AG10803 (cell line): Measurements from ENCODE around the gene ZC3H4.
"Not testable (repeated sequence)": the region's sequence is repeated elsewhere in the genome, so short reads cannot be mapped to it uniquely, and the experiment has no call there.

Experiments
- DNase-seq: peaks from one replicate; pipeline ENCODE4 v3.0.0; 2010; ENCODE audit warnings: low read depth
- H3K4me3 ChIP-seq: 2 replicates; pipeline ENCODE4 v1.5.1; 2011; ENCODE audit warnings: mild to moderate bottlenecking, low read length, control low read depth
- TF ChIP-seq, protein P1 (sequence below): conservative IDR thresholded peaks from 2 replicates; pipeline ENCODE4 v1.5.1; 2011; ENCODE audit warnings: mild to moderate bottlenecking, low read length, control low read depth, inconsistent platforms

ZC3H4 gene

DNA sequence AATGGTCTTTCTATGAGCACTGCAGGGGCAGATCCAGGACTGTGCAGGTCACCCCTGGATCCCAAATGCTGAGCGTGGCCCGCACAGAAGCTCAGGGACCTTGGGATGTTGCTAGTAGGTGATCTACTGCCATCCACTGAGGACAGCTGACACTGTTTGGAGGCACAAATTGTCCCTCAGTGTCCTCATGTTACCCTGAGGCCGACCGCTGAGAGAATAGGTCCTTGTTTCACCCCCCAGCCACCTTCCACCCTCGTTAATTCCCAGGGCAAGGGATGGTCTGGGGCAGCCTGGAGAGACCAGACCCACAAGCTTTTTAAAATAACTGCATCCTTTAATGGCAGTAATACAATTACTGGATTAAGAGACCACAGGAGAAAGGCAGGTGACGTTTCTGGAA is 49.7 kb downstream of the ZC3H4 start:
- no peak for DNase-seq
- TF ChIP-seq, protein P1, sequence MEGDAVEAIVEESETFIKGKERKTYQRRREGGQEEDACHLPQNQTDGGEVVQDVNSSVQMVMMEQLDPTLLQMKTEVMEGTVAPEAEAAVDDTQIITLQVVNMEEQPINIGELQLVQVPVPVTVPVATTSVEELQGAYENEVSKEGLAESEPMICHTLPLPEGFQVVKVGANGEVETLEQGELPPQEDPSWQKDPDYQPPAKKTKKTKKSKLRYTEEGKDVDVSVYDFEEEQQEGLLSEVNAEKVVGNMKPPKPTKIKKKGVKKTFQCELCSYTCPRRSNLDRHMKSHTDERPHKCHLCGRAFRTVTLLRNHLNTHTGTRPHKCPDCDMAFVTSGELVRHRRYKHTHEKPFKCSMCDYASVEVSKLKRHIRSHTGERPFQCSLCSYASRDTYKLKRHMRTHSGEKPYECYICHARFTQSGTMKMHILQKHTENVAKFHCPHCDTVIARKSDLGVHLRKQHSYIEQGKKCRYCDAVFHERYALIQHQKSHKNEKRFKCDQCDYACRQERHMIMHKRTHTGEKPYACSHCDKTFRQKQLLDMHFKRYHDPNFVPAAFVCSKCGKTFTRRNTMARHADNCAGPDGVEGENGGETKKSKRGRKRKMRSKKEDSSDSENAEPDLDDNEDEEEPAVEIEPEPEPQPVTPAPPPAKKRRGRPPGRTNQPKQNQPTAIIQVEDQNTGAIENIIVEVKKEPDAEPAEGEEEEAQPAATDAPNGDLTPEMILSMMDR, result no peak
- no peak overlapping the region for H3K4me3 ChIP-seq

DNA sequence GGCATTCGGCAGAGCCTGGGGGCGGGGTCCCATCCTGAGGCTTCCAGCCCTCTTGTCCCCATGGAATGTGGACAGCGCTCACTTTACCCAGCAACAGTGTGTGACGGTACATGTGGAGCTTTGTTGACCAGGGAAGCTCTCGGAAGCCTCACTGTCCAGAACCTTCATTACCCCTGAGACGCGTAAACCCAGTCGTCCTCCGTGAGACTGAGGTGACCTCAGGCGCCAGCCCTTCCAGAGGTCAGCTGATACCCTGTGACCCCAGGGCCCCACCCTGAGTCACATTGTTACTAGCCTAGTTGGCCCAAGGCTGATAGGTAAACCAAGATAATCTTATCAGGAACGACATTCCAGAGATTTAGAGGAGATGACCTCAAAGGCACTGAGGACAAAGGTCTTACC is 55.0 kb downstream of the ZC3H4 start:
- no peak overlapping the region for H3K4me3 ChIP-seq
- DNase-seq, result no peak
- TF ChIP-seq, protein P1, result no peak

DNA sequence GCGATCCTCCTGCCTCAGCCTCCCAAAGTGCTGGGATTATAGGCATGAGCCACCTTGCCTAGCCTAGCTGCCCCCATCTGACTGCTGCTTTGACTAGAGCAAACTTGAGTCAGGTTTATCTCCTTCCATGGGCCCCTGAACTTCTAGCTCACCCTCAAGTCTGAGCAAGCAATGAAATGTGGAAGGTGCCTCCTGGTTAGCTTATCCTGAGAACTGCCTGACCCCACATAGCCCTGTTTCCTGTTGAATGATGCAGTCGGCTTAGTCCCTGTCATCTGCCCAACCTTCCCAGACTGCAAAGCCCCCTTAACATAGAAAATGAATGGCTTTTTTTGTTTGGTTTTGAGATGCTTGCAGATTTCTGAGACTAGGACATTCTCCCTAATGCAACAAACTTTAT is 56.2 kb downstream of the ZC3H4 start:
- DNase-seq, result no peak
- TF ChIP-seq, protein P1, result no peak
- H3K4me3 ChIP-seq, result no peak overlapping the region

DNA sequence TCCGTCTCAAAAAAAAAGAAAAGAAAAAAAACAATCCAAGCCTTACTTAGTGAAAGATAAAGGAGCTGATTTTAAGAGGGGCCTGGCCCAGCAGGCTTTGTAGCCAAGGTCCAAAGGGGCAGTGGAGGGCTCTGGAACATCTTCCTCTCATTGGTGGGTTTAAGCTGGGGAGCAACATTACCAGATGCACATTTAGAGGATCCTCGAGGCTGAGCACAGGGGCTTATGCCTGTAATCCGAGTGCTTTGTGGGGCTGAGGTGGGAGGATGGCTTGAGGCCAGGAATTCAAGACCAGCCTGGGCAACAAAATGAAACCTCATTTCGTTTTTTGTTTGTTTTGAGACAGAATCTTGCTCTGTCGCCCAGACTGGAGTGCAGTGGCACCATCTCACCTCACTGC is 57.2 kb downstream of the ZC3H4 start:
- no peak for DNase-seq
- TF ChIP-seq, protein P1, result no peak
- no peak overlapping the region for H3K4me3 ChIP-seq

DNA sequence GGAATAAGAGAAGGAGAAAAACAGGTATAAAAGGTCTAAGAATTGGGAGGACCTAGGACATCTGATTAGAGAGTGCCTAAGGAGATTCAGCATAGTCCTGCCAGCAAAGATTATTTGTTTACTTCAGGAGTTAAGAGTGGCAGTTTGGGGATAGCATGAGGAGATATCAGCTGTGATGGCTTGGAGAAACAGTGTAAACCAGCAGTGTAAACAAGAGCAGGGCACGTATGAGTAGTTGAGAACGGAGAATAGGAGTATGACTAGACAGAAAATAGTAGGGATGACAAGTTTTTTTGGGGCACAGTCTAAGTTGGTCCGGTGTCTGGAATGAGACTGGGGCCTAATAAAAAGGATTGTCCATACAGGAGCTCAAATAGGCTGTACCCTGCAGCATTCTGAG is 63.0 kb downstream of the ZC3H4 start:
- H3K4me3 ChIP-seq, DNase-seq: not testable (repeated sequence)

DNA sequence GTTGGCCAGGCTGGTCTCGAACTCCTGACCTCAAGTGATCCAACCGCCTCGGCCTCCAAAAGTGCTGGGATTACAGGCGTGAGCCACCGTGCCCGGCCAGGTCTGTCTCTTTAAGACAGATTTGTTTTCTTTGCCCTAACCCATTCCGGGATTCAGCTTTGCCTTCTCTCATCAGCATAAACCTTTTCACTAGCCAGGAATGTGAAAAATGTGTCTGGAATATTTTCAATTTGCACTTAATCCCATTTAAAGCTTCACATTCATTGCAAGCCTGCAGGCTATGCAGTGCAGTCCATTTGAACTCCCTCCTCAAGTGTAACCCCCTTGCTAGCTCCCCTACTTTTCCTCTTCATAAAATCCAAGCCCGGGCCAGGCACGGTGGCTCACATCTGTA is 64.3 kb downstream of the ZC3H4 start:
- H3K4me3 ChIP-seq, result no peak overlapping the region
- TF ChIP-seq, protein P1, result no peak
- peak; percentile 84 for DNase-seq

DNA sequence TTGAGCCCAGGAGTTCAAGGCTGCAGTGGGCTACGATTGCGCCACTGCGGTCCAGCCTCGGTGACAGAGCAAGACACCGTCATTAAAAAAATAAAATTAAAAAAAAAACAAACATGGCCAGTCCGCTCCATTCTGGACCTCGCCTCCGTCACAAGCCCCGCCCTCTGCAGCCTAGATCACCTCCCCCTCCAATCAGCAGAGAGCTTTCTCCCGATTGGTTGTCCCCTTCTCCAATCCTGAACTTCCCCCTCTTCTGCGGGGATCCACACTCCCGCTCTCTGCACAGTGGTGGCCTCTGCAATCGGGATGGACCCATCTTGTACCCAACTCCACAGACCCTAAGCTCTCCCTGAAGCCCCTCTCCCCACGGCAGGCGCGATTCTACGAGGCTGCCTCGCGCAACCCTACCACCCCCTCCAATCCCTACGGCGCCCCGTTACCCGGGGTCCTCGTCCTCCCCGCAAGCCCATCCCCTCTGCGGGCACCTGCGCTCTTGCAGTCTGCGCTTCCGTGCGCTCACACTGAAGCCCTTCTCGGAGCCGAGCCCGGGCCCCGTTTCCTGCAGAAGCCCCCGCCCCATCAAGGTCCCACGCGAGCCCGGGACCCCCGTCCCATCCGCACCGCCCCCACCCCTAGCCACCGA is 65.7 kb downstream of the ZC3H4 start:
- peak; percentile 89 for DNase-seq
- H3K4me3 ChIP-seq, result peak overlapping the region; percentile 77

More for the DNA sequence above, 65.7 kb downstream of the ZC3H4 start:
- TF ChIP-seq, protein P1, result no peak
